Renal pelvis (tissue), 4 donors: Measurements from ENCODE around the gene MOSPD3. TPM values are rescaled to one million over a fixed set of nuclear protein-coding genes. Genes with fewer than 3 reads are reported as not detected.
A peak's percentile ranks its signal among the peaks of the same experiment; 100 is the strongest.

ENCODE experiments used
- DNase-seq: peaks from one replicate; pipeline ENCODE4 v3.0.0-alpha.2; 2013
- polyA plus RNA-seq, 3 donors: library from polyadenylated mRNA; unstranded; fragments of 120-200 nt; gene quantifications; one replicate each; pipeline ENCODE4 v1.2.1, GENCODE V29; 2013; ENCODE audit not compliant: insufficient read length in 3 of 3

The MOSPD3 gene
- polyA plus RNA-seq, 3 donors, result 26.8 to 31.5 (median 30.3) TPM

DNA sequence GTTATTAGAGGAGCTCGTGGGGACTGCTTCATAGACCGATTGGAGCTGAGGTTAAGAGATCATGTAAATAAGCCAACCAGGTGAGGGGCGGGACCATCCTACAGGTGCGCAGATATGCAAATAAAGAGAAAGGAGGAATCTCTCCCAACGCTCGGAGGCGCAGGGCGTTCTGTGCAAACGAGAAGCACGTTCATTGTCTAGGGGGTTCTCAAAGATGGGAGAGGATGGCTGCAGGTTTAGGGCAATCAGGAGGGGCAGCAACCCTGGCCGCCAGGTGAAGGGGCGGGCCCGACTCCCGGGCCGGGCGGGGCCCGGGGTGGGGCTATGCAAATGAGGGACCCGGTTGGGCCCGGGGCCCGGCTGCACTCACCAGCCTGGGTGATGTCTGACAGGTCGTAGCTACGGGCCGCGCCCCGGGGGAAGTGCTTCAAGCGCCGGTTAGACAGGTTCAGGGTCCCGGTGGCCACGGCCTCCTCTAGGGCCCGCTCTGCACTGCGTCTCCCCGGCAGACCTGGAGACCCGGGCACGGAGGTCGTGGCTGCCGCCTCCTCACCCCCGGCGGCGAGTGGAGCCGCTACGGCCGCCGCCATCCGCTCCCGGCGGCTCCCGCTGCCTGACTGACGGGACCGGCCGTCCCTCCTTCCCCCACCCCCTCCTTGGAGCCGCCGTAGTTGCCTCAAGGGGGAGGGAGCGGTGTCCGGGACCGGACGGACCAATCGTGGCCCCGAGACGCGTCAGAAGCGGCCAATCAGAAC, 26.7 kb upstream of the MOSPD3 start, which contains the start of gene LRCH4:
Gene LRCH4 (minus strand): TSS at position 619 of the 755 bp plus-strand sequence. CDS start 29 bp downstream, at position 590.
- no peak for DNase-seq

DNA sequence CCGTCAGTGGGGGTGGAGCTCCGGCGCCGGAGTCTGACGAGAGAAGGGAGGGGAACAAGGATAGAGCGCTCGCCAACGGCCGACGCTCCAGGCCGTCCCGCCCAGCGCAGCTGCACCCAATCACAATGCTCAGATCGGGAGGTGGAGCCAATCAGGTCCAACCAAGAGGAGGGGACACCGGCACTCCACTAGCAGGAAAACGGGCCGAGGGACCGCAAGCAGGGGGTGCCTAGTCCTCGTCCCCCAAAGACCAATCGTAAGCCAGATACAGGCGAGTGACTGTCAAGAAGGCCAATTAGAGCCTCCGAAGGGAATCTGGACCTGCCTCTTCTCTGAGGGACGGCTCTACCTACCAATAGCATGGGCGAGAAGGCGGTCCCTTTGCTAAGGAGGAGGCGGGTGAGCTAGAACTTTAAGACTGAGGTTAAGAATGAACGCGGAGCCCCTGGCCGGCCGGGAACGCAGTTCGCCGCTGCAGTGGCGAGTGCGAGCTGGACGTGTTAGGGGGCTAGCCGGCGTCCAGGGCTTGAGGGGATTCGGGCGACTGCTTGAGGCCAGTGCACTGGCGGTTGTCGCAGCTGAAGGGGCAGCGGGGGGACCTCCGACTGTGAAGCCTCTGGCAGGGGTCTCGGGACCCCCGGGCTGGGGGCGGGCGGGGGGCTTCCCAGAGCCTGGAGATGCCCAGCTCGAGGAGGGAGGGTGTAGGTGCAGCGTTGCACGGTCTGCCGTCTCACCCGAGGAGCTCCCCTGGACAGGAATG, 25.9 kb upstream of the MOSPD3 start, which contains the start of gene FBXO24:
Gene FBXO24 (plus strand): TSS at position 63 of the 760 bp plus-strand sequence. CDS start 298 bp downstream, at position 361.
- DNase-seq, result peak; percentile 100

DNA sequence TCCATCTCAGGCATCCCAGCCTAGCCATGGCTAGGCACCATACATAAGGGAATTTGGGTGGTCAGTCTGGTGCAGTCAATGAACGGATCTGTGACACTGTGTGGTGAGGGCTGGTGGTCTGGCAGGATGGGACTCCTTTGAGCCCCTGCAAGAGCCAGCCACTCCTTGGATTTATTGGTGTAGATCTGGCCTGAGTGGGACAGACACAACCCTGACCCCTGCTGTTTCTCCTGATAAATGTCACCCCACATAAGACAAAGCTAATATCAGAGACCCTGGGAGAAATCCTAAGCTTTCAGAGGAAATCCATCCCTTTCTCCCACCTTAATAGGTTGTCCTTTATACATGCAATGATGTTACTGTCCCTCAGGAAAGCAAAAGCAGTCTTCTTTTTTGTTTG, 23.9 kb upstream of the MOSPD3 start:
- no peak for DNase-seq

DNA sequence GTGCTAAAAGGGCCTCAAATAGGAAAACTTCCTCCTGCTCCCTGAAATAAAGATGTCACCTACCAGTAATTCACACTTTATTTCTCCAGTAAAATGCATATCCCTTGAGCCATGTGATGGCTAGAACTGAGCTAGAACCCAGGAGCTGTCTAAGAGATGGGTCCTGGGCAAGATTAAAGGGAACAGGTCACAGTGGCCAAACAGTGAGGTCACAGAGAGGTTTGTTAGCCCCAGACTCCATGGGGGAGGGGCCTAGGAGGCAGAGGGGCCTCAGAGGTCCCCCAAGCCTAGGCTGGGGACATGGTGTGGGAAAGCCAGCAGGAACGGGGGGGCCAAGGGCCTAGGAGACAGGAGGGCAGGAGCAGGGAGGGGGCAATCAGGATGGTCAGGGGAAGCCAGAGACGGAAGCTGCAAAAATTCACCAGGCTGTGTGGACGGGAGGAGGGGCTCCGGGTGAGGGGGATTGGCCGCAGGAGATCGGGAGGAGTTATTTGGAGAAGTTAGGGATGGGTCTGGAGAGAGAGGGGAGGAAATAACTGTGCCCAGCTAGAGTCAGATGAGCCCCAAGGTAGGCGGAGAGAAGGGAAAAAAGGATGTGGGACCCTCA, 22.9 kb upstream of the MOSPD3 start:
- DNase-seq, result no peak

DNA sequence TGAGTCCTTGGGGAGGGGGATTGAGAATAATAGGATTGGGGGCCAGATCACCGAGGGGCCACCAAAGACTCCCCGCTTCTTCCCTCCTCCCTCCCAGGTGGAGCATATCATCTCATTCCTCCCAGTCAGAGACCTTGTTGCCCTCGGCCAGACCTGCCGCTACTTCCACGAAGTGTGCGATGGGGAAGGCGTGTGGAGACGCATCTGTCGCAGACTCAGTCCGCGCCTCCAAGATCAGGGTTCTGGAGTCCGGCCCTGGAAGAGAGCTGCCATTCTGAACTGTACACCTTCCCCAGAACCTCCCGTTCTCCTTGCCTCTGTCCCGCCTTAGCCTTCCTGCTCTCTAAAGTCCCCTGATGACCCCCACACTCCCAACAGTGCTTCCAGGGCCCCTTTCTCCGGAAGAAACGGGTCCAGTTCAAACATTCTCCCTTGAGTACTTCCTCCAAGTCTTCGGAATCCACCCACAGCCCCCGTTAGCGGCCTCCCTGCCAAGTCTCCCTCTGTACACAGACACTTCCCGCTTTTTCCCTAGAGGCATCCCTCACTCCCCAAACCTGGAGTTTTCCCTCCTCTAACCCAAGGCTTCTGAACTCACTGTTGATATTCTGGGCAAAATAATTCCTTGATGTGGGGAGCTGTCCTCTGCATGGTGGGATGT, 22.1 kb upstream of the MOSPD3 start:
- no peak for DNase-seq

DNA sequence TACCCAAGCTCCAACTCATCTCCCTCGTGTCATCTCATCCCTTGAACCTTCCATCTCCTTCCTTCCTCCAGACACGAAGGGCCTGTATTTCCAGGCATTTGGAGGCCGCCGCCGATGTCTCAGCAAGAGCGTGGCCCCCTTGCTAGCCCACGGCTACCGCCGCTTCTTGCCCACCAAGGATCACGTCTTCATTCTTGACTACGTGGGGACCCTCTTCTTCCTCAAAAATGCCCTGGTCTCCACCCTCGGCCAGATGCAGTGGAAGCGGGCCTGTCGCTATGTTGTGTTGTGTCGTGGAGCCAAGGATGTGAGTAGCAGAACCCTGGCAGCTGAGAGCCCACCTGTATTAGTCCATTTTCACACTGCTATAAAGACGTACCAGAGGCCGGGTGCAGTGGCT, 20.7 kb upstream of the MOSPD3 start:
- DNase-seq, result no peak

GRCh38 chr7:100595188-100595587, 17.2 kb upstream of the MOSPD3 start:
- no peak for DNase-seq

DNA sequence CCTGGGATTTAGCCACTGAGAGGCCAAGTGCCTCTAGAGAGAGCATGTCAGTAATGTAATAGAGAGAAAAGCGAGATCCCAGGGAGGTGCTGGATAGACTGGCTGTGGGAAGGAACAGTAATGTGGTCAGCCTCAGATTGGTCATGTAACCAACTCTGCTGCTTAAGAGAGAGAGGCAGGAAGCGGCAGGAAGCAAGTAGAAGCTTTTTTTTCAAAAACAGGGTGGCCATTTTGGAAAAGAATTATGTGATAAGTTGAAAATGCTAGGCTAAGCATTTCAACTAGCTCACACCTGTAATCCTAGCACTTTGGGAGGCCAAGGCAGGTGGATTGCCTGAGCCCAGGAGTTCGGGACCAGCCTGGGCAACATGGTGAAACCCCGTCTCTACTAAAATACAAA, 13.9 kb upstream of the MOSPD3 start:
- DNase-seq, result no peak

- DNase-seq, result no peak
These were observed 12.2 kb upstream of the MOSPD3 start for GRCh38 chr7:100599911-100600729.

DNA sequence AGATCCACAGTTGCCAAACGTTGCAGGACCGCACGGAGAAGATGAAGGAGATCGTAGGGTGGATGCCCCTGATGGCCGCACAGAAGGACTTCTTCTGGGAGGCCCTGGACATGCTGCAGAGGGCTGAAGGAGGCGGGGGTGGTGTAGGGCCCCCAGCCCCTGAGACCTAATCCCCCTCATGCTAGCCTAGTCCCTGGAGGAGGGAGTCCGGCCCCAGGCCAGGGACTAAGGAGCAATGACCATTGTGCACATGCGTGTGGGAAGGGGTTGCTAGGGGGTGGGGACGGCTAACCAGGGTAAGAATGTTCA, 11.7 kb upstream of the MOSPD3 start:
- DNase-seq, result no peak

- no peak for DNase-seq
These were observed 9.2 kb upstream of the MOSPD3 start for GRCh38 chr7:100602889-100603725.

GRCh38 chr7:100603726-100604027, 8.7 kb upstream of the MOSPD3 start:
- no peak for DNase-seq

- DNase-seq, result no peak
These were observed 8.0 kb upstream of the MOSPD3 start for GRCh38 chr7:100604028-100604975.

DNA sequence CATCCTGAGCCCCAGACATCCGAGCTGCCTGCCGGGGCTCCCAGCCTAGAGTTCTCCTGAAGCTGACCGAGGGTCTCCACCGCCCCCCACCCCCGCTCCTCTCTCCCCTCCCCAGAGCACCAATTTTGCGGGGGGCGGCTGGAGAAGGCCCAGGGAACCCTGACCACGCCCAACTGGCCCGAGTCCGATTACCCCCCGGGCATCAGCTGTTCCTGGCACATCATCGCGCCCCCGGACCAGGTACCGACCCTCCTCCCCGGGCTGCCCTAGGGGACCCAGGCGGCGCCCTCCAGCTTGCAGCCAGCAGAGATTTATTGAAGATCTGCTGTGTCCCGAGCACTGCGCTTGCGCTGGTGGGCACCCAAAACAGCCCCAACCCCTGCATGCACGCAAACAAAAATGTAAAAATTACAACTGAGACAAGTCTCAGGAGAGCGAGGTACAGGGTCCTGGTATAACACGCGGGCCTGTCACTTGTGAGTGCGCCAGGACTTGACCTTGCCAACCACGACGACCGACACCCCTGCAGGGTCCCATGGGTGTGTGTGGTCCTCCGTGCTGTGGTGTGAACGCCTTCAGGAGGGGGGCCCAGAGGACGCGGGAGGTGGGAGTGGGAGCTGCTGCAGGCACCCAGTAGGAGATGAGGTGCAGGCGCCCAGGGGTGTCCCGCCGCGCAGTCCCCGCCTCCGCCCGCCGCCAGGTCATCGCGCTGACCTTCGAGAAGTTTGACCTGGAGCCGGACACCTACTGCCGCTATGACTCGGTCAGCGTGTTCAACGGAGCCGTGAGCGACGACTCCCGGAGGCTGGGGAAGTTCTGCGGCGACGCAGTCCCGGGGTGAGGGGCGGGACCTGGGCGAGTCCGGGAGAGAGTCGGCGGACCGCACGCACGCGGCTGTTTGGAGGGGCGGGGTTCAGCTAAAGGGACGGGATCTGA, 7.1 kb upstream of the MOSPD3 start:
- no peak for DNase-seq

DNA sequence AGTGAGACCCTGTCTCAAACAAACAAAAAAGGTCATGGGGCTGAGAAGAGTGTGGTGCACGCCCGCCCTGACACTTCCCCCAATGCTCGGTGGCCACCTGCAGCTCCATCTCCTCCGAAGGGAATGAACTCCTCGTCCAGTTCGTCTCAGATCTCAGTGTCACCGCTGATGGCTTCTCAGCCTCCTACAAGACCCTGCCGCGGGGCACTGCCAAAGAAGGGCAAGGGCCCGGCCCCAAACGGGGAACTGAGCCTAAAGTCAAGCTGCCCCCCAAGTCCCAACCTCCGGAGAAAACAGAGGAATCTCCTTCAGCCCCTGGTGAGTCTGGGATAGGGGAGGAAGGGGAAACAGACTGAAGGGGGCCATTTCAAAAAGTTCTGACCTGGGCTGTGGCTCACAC, 6.0 kb upstream of the MOSPD3 start:
- DNase-seq, result no peak

- no peak for DNase-seq
These were observed 5.2 kb upstream of the MOSPD3 start for GRCh38 chr7:100607111-100607510.

DNA sequence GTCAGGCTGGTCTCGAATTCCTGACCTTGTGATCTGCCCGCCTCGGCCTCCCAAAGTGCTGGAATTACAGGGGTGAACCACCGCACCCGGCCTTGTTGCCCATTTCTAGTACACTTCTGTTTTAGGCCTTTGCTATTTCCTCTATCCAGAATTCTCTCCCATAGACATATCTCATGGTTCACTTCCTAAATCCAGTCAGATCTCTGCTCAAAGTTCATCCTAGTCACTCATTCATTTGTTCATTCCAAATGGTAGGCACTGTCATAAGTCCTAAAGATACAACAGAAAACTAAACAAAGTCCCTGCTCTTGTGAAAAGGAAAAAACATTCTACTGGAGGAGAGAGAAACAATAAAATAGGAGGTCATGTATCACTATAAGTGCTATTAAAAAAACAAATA, 2.4 kb upstream of the MOSPD3 start:
- no peak for DNase-seq

GRCh38 chr7:100612730-100613390, 520 bp downstream of the MOSPD3 start:
- no peak for DNase-seq
